Endothelial cell of umbilical vein (primary cell): ENCODE results near the gene LOXL1.

ENCODE experiments used
- MAX ChIP-seq: IDR thresholded peaks from 2 replicates; pipeline ENCODE4 v1.6.1; 2011; ENCODE audit not compliant: insufficient read depth, insufficient read length
- POLR2AphosphoS5 ChIP-seq: IDR thresholded peaks from 2 replicates; pipeline ENCODE4 v1.6.1; 2012; ENCODE audit warnings: low read depth, mild to moderate bottlenecking, control low read depth, low read length, moderate library complexity; ENCODE audit not compliant: insufficient read depth

- TF ChIP-seq POLR2AphosphoS5 (no peak), MAX (no peak)
These were observed 22.1 kb downstream of the LOXL1 start for GRCh38 chr15:73948396-73948795.
